ENCODE measurements around the gene IGF2.

IGF2 gene

DNA sequence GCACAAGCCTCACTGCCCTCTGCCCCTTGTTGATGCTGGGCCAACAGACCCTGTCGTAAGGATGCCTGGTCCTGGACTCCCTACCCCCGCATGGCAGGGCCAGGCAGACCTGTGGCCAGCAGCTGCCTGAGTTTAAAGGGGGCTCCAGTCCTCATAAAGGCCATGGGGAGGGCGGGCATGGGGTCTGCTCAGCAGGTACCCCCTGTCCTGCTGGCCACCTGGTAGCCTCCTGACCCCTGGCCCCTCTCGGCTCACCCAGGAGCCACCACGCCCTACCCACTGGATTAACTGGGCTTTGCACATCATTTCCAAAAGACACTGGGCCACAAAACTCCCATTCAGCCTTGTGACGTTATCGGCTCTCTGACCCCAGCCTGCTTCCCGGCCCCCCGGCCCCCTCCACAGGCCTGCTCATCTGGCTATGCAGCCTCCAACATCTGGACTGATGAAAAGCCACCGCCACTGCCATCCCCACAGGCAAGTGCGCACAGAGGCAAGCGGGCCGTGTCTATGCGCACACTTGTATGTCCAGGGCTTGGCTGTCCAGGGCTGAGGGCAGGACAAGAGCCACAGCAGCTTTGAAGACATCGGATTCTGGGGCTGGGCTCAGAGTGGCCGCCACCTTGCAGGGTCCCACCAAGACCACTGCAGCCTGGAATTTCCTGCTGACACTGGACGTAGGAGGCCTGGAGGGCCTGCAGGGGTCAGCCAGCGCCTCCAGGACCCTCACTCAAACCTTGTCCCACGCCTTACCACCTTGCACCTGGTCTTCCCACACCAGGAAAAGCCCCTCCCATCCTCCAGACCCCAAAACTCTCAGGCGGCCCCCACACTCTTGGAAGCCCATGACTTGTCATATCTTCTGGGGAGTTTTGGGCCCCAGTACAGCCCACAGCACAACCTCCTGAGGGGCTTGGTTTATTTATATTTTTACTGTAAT is 48.7 kb downstream of the IGF2 start:
- DNase-seq, result no peak

DNA sequence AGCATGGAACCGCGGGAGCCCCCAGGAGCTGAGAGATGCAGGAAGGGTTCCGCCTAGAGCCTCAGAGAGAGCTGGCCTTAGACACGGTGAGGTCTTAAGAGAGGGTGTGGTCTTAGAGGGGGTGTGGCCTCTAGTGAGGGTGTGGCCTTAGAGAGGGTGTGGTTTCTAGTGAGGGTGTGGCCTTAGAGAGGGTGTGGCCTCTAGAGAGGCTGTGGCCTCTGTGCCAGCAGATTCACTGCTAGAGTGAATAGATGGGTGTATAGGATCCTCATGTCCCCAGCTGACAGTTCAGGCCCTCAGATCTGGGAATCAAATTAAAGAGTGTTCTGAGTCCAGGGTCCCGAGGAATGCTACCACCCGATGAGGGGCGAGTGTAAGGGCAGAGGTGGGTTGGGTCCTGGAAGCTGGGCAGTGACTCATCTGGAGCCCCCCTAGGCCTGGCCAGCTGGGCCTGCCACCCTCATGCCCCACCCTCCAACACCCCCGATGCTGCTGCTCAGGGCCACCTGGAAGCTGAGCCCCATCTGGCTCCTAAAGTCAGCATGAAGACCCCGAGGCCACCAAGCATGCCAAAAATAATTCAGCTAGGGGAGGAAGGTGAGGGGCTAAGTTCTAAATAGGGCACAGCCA is 49.5 kb downstream of the IGF2 start:
- peak; percentile 9 to 24 for DNase-seq

- DNase-seq, result no peak
Observed at GRCh38 chr11:2088746-2089535, 50.2 kb downstream of the IGF2 start.

GRCh38 chr11:2088284-2088683 is 50.9 kb downstream of the IGF2 start:
- DNase-seq, result no peak

- DNase-seq, result no peak
Observed at GRCh38 chr11:2086239-2087040, 52.7 kb downstream of the IGF2 start.

- no peak for DNase-seq
Observed at GRCh38 chr11:2085251-2086066, 53.7 kb downstream of the IGF2 start.

DNA sequence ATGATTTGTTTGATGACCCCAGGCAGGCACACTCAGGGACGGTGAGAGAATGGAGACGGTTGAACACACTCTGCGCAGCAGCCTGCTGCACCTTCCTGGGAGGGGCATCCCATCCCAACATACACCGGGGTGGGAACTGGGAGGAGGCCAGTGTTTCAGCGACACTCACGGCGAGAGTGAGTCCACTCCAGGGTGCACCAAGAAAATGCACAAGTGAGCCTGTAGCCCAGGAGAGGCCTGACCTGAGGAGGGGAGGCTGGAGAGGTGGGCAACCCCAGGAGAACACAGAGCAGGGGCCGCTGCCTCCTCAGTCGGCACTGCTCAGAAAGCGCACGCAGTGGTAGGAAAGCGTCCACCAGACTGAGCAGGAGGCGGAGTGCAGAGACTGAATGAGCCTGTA is 54.5 kb downstream of the IGF2 start:
- no peak for DNase-seq

Data from CD4-positive, alpha-beta T cell treated with Interferon alpha-2 for 1 hour (primary cell).